Measurements from ENCODE around the gene CTDSPL2. TPM values are rescaled to one million over a fixed set of nuclear protein-coding genes. Genes with fewer than 3 reads are reported as not detected.
"Not testable (repeated sequence)": the region's sequence is repeated elsewhere in the genome, so short reads cannot be mapped to it uniquely, and the experiment has no call there.

The CTDSPL2 gene
- total and polyA plus RNA-seq, 8 donors, result 2.7 to 25.1 (median 15.3) TPM

DNA sequence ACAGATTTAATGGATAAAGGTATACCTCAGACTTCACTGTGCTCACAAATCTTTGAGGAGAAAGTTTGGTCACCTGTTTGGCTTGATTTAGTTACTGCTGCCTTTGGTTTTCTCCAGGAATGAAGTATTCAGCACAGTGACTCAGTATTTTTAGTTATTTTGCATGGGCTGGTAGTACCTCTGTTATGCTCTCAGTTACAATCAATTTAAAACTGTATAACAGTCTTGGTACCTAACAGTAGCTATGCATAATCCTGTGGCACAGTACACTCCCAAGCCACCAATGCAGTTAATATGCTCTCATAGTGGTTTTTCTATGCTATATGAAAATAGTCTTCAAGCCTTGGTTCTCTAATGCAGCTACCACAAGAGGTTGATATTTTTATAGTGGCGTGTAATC, 97.6 kb downstream of the CTDSPL2 start:
- FAIRE-seq (no peak), DNase-seq (no peak), ATAC-seq (no peak)
- Histone ChIP-seq H3K36me3 (peaks cover 0 to 20% (median 0%) of the 10 kb centered on the region in 3 donors), H3K27ac (no peak overlapping the region), H3K4me3 (no peak overlapping the region), H3K4me1 (no peaks in the 10 kb centered on the region), H3K27me3 (no peaks in the 10 kb centered on the region), H3K9me3 (peaks cover 0 to 2% (median 0%) of the 10 kb centered on the region in 4 donors)
- intact Hi-C loops (cut with DNase I), result no loop called here
- WGBS, 2 donors, result 97 to 98% methylated on average over 1 of the region's 1 CpG
- TF ChIP-seq, protein P1, sequence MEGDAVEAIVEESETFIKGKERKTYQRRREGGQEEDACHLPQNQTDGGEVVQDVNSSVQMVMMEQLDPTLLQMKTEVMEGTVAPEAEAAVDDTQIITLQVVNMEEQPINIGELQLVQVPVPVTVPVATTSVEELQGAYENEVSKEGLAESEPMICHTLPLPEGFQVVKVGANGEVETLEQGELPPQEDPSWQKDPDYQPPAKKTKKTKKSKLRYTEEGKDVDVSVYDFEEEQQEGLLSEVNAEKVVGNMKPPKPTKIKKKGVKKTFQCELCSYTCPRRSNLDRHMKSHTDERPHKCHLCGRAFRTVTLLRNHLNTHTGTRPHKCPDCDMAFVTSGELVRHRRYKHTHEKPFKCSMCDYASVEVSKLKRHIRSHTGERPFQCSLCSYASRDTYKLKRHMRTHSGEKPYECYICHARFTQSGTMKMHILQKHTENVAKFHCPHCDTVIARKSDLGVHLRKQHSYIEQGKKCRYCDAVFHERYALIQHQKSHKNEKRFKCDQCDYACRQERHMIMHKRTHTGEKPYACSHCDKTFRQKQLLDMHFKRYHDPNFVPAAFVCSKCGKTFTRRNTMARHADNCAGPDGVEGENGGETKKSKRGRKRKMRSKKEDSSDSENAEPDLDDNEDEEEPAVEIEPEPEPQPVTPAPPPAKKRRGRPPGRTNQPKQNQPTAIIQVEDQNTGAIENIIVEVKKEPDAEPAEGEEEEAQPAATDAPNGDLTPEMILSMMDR (IDR thresholded peaks at IDR 0.05), result no peak

DNA sequence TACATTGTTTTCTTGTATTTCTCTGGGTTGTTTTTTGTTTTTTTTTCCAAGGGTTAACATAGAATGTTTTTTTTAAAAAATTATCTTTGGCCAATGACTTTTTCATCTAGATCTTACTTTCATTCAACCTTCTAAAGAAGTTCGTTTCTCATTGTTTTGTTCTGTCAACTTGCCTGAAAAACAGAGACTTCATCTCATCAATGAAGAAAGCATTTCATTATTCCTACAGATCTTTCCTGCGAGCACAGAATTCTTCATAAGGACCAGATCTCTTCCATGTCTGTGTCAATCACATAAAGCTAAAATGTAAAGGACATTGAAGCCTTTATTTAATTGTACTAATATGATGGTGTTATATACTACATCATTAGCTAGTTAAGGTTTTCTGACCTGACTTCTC, 99.8 kb downstream of the CTDSPL2 start:
- FAIRE-seq, result no peak
- no peak for ATAC-seq
- DNase-seq, result no peak
- Histone ChIP-seq H3K4me3 (no peak overlapping the region), H3K36me3 (peaks cover 0 to 20% (median 0%) of the 10 kb centered on the region in 3 donors), H3K4me1 (no peaks in the 10 kb centered on the region), H3K27me3 (no peaks in the 10 kb centered on the region), H3K27ac (no peak overlapping the region), H3K9me3 (no peaks in the 10 kb centered on the region)
- intact Hi-C loops (cut with DNase I), result no loop called here
- TF ChIP-seq, protein P1 (IDR thresholded peaks at IDR 0.05), result no peak
- 71 to 74% methylated on average over 2 of the region's 2 CpGs for WGBS, 2 donors

DNA sequence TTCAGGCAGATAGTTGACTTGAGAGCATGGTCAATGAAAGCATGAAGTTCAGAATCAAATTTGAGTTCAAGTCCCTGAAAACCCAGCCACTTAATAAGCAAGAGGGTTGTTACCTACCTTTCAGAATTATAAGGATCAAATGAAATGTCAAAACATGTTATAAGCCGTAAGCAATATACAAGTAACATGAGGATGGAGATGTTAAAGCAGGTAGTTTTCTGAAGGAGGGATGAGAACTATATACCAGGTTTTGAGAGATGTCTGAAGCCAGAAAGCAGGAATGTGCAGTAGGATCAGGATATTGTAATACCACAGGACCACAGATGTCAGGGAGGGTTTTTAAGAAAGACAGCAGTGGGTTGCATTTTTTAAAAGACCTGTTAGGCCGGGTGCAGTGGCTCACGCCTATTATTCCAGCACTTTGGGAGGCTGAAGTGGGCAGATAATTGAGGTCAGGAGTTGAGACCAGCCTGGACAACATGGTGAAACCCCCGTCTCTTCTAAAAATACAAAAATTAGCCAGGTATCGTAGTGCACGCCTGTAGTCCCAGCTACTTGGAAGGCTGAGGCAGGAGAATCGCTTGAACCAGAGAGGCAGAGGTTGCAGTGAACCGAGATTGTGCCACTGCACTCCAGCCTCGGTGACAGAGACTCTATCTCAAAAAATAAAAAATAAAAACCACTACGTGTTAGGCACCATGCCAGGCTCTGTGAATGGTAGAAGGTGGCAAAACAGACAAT, 102.6 kb downstream of the CTDSPL2 start:
- no peak for ATAC-seq
- intact Hi-C loops (cut with DNase I), result no loop called here
- Histone ChIP-seq H3K27ac (no peak overlapping the region), H3K4me1 (no peaks in the 10 kb centered on the region), H3K36me3 (peaks cover 0 to 9% (median 0%) of the 10 kb centered on the region in 3 donors), H3K27me3 (no peaks in the 10 kb centered on the region), H3K4me3 (no peak overlapping the region), H3K9me3 (no peaks in the 10 kb centered on the region)
- TF ChIP-seq, protein P1 (IDR thresholded peaks at IDR 0.05), result no peak
- no peak for FAIRE-seq
- no peak for DNase-seq
- WGBS, 2 donors, result 73 to 83% methylated on average over 10 of the region's 10 CpGs

DNA sequence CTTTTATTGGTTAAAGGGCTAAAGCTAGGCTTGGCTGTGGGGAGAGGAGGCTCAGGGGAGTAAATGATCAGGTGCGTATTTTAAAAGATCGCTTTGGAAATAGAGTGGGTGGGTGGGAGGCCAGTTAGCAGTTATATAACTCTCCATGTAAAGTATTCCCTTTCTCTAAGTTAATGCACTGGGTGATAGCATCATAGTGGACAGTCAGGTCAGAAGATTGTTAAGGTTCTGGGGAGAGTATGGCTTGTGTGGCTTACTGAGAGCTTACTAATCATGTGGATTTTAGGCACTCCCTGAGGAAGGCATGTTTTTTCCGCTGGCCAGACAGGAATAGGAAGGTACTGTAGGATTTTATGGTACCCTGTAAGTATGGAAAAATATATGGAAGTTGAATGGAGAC, 103.2 kb downstream of the CTDSPL2 start:
- TF ChIP-seq, protein P1 (IDR thresholded peaks at IDR 0.05), result no peak
- Histone ChIP-seq H3K4me3 (no peak overlapping the region), H3K27ac (no peak overlapping the region), H3K36me3 (peaks cover 0 to 9% (median 0%) of the 10 kb centered on the region in 3 donors), H3K9me3 (no peaks in the 10 kb centered on the region), H3K4me1 (peaks cover 0 to 4% (median 4%) of the 10 kb centered on the region in 3 donors), H3K27me3 (no peaks in the 10 kb centered on the region)
- intact Hi-C loops (cut with DNase I), result no loop called here
- ATAC-seq, result no peak
- no peak for FAIRE-seq
- WGBS, 2 donors, result 94 to 96% methylated on average over 3 of the region's 3 CpGs
- DNase-seq, result no peak

DNA sequence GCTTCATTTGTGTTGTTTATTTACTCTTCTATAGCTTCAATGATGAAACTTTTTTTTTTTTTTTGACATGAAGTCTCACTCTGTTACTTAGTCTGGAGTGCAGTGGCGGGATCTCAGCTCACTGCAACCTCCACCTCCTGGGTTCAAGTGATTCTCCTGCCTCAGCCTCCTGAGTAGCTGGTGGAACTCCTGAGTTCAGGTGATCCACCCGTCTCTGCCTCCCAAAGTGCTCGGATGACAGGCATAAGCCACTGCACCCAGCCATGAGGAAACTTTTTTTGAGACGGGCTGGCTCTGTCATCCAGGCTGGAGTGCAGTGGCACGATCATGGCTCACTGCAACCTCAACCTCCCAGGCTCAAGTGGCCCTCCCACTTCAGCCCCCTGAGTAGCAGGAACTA, 104.8 kb downstream of the CTDSPL2 start:
- H3K36me3 ChIP-seq; H3K27ac ChIP-seq; FAIRE-seq; ATAC-seq; intact Hi-C loops (cut with DNase I); H3K9me3 ChIP-seq; H3K4me1 ChIP-seq; H3K4me3 ChIP-seq; DNase-seq; H3K27me3 ChIP-seq: not testable (repeated sequence)
- 97 to 99% methylated on average over 5 of the region's 5 CpGs for WGBS, 2 donors
